Measurements from ENCODE around the gene COL5A3.
"Not testable (repeated sequence)": the region's sequence is repeated elsewhere in the genome, so short reads cannot be mapped to it uniquely, and the experiment has no call there.

Gene COL5A3

DNA sequence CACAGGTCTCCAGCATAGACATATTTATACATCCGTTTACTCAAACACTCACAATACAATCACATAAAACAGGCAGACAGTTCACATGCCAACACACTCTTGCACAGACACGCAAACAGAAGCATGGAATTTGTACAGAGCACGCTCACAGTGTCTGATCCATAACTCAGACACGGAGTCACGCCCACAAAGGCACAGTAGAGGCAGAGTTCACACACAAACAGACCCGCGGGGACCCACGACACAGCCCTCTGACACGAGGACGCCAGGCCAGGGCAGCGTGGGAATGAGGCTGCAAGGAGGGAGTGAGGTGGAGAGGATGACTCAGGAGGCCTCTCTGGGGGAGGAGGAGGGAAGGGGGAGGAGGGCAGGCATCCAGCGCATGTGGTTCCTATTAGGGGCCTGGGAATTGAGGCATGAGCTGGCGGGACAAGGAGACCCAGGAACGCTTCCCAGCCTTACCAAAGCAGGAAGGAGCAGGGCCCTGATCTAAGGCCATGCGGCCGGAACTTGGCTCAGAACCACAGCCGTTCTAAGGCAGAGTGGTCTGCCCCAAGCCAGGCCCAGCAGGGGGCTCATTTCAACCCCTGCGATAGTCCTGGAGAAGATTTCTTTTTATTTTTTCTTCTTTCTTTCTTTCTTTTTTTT, 64.9 kb downstream of the COL5A3 start:
- TF ChIP-seq POLR2A (IDR thresholded peaks at IDR 0.05; ENCODE audit: low read length) (no peak), GATA1 (IDR thresholded peaks at IDR 0.05; ENCODE audit: low read depth, low read length) (no peak)
- no peak for DNase-seq

DNA sequence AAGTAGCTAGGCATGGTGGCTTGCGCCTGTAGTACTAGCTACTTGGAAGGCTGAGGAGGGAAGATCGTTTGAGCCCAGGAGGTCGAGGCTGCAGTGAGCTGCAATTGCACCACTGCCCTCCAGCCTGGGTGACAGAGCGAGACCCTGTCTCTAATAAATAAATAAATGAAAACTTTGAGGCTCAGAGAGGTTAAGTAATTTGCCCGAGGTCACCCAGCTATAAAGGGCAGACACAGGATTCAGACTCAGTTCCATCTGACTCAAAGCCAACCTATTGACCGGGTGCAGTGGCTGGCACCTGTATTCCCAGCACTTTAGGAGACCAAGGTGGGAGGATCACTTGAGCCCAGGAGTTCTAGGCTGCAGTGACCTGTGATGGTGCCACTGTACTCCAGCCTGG, 66.6 kb downstream of the COL5A3 start:
- DNase-seq: no peak
- TF ChIP-seq GATA1 (IDR thresholded peaks at IDR 0.05; ENCODE audit: low read depth, low read length) (no peak), POLR2A (IDR thresholded peaks at IDR 0.05; ENCODE audit: low read length) (no peak)

DNA sequence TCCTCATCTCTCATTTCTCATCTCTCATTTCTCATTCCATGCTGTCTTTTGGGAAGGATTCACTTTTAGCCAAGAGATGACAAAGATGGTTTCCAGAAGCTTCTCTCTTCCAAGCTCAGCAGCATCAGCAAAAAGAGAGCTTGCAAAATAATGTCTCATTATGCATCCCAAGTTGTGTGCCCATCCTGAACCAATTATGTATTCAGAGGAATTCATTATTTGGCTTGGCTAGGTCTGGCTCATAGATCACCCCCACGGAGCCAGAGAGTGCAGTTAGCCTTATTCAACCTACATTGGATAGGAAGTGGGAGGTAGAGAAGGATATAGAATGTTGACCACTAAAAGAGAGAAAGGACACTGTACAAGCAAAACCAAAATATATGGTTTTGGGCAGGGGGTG, 68.6 kb downstream of the COL5A3 start:
- no peak for DNase-seq
- no peak for TF ChIP-seq POLR2A (IDR thresholded peaks at IDR 0.05; ENCODE audit: low read length)
- no peak for TF ChIP-seq GATA1 (IDR thresholded peaks at IDR 0.05; ENCODE audit: low read depth, low read length)

DNA sequence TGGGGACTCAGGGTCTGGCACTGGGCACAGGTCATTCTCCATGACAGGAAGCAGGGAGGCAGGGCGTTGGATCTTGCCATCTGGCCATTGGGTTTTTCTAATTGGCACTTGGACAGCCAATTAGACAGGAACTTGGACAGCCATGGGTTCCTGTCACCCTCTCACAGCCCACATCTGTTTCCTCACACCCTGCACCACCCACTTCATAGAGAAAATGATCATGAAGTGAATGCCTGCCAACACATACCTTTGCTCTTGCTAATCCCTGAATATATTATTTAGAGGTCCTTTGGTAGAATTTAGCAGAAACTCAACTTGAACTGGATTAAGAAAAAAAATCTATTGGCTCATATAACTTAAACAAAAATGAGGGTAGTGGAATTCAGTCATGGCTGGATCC, 69.1 kb downstream of the COL5A3 start:
- DNase-seq: no peak
- TF ChIP-seq POLR2A (IDR thresholded peaks at IDR 0.05; ENCODE audit: low read length) (no peak), GATA1 (IDR thresholded peaks at IDR 0.05; ENCODE audit: low read depth, low read length) (no peak)

DNA sequence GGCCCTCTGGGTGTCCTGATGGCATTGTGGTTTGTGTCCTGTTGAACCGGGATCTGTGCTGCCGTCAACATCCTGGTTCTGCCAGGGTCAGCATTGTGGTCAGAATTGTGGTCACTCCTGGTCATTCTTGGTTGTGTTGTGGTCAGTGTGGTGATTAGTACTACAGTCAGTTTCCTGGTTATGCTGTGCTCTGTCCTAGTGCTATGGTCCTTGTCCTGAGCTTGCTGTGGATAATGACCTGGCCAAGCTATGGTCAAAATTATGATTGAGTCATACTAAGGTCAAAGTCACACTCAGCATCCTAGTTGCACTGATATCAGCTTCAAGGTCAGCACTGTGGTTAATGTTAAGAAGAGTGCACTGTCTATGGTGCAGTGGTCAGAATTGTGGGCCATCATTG, 69.5 kb downstream of the COL5A3 start:
- no peak for DNase-seq

DNA sequence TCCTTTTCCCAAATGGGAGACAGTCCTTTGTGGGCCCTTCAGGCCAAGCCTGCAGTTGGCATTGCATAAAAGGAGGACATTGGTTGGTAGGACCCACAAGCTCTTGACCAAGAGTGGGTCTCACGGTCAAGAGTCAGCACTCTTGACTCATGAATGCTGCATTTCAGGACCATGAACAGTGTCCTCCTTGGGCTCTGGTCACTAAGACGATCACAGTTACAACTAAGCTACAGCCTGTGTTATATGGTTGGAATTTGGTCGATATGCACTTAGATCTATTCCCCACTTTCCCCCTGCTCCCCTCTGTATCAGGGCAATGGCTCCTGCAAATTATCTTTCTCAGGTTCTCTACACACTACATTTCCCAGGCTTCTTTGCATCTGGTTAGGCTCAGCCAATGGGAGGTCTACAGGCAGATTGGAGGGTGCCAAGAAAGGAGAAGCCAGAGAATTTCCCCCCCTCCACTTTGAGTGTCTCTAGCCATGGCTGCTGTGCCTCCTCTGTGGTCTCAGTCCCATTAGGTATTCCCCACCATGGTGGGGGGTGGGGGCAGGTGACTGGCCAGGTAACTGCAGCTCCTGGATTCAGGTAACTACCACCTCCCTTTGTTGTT, 70.9 kb downstream of the COL5A3 start:
- TF ChIP-seq GATA1 (IDR thresholded peaks at IDR 0.05; ENCODE audit: low read depth, low read length): no peak
- no peak for TF ChIP-seq POLR2A (IDR thresholded peaks at IDR 0.05; ENCODE audit: low read length)
- DNase-seq: no peak

More for the DNA sequence above, 69.5 kb downstream of the COL5A3 start:
- TF ChIP-seq POLR2A (IDR thresholded peaks at IDR 0.05; ENCODE audit: low read length) (no peak), GATA1 (IDR thresholded peaks at IDR 0.05; ENCODE audit: low read depth, low read length) (no peak)

DNA sequence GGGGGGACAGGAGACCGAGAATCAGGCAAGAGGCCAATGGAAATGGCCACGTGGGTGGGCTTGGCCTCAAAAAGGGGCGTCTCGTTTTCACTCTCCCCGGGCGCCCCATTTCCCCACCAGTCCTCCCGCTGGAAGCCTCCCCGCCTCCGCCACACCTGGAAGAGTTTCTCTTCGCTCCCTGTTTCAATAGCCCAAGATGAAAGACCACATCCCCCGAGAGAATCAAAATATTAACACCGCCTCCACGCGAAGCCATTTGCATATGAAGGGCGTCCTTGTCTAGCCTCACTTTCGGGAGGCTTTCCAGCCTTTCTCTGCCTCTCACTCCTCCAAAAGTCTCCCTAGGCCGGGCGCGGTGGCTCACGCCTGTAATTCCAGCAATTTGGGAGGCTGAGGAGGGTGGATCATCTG, 73.3 kb downstream of the COL5A3 start:
- no peak for DNase-seq
- no peak for TF ChIP-seq POLR2A (IDR thresholded peaks at IDR 0.05; ENCODE audit: low read length)
- no peak for TF ChIP-seq GATA1 (IDR thresholded peaks at IDR 0.05; ENCODE audit: low read depth, low read length)

DNA sequence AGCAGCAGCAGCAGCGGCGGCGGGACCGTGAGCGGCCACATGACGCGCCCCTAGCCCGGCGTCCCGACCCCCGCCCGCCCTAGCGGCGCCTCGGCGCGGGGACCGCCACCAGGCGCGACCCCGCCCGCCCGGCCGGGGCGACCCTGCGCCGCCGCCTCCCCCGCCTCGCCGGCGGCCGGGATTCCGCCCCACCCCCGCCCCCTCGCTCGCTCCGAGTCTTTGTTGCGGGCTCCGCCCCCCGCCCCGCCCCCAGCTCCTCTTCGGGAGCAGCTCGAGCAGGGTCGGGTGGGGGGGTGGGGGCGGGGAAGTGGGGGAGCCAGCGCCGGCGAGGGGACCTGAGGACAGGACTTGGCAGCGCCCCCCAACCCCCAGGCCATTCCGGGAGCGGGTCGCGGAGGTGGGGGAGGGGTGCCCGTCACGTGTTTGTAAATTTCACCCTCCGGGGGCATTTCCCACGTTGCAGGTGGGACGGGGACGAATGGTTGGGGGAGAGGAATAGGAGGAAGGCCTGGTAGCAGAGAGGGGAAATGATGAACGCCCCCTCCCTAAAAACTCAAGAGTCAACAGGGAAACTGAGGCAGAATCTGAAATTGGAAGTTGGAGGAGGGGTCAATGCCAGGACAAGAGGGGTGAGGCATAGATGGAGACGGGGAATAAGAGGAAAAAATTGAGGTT, 73.8 kb downstream of the COL5A3 start, which contains the start of gene OLFM2:
Gene OLFM2, minus strand, starts transcription at position 190 of the 675 bp plus-strand sequence. Its CDS starts 149 bp downstream, at position 41.
- no peak for DNase-seq
- TF ChIP-seq POLR2A (IDR thresholded peaks at IDR 0.05; ENCODE audit: low read length) (no peak), GATA1 (IDR thresholded peaks at IDR 0.05; ENCODE audit: low read depth, low read length) (no peak)

DNA sequence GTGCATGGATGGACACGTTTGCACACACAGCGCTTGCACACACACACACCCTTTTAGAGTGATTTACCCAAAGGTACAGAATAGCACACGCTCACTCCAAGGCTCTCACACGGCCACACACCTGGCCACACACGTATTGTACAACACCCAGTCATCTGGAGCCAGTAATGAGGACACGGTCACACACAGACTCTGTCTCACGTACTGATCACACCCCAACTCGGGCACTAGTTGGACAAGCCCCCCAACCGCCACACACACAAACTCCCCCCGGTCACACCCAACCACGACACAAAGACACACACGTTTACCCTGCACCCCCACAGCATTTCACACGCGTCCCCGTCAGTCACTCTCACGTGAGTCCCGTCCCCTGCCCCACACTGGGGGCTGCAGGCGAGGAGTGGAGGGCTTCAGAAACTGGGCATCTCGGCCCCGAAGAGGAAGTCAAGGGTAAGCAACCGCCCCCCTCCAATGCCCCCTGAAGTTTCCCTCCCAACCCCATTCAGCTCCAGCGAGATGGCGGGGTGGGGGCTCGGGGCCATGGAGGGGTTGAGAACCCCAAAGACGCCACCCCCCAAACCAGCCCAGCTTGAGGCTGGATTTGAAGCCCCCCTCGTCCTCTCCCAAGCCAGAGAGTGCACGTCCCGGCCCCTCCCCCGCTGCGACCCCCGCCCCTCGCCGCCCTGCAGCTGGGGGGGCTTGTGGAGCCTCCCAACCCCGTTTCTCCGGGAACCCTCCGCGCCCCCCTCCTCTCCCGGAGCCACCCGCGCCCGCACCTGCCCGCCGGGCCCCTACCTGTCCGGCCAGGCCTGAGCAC, 74.6 kb downstream of the COL5A3 start:
- TF ChIP-seq GATA1 (IDR thresholded peaks at IDR 0.05; ENCODE audit: low read depth, low read length) (no peak), POLR2A (IDR thresholded peaks at IDR 0.05; ENCODE audit: low read length) (no peak)
- no peak for DNase-seq

DNA sequence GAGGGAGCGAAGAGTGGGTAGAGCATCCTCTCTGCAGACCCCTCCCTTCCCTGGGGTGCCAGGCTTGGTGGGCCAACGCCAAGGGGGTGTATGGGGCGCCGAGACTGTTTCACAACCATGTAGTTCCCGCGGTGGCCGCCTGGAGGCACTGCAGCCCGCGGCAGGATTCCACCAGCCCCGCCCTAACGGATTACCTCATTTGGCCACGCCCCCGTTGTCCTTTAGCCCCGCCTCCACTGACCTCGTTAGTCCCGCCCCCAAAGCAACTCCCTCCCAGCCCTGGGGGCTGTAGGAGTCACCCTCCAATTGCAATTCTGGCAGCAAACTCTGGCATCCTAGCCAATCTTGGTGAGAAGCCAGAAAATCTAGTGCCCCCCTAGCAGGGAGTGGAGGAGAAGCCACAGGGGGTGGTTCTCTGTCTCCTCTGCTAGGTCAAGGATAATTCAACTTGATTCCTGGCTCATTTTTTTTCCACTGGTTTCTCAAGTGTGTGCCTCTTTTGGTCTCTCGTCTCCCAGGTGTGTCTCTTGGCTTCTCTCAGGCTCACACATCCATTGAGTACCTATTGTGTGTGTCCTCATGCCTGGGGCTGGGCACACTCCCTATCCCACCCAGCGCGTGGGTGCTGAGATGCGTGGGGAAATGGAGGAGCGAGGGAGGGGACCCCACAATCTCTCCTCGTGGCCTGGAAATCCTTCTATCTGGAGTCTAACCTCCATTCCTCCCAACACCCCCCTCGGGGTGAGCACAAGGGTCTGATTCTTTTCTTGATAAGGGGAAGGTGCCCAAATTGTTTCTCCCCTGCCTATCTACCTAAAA, 76.0 kb downstream of the COL5A3 start:
- peak; percentile 80 to 91 for DNase-seq
- TF ChIP-seq GATA1 (IDR thresholded peaks at IDR 0.05; ENCODE audit: low read depth, low read length) (no peak), POLR2A (IDR thresholded peaks at IDR 0.05; ENCODE audit: low read length) (no peak)

DNA sequence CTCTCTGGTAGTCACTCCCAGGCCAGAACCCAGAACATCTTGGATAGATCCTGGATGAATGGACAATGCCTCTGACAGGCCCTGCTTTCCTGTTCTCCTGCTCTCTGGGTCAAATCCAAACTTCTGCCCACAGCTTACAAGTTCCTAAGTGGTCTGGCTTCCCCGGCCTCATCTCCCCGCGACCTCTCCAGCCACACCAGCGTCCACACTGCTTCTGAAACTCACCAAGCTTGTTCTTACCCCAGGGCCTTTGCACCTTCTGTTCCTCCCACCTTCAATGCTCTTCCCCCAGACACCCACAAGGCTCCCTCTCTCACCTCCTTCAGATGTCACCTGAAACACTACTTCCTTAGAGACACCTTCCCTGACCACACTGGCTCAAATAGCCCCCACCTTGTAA, 77.5 kb downstream of the COL5A3 start:
- no peak for DNase-seq
- TF ChIP-seq POLR2A (IDR thresholded peaks at IDR 0.05; ENCODE audit: low read length): no peak
- TF ChIP-seq GATA1 (IDR thresholded peaks at IDR 0.05; ENCODE audit: low read depth, low read length): no peak

DNA sequence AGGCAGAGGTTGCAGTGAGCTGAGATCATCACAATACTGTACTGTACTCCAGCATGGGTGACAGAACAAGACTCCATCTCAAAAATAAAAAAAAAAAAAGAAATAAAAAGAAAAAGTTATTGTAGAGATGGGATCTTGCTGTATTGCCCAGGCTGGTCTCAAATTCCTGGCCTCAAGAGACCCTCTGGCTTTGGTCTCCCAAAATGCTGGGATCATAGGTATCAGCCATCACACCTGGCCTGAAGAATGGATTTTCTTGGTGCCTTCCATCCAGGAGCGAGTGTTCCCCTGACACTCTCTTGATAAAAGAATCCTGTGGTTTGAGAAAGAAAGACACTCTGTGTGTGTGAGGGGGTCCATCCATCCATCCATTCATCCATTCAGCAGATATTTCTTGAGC, 78.7 kb downstream of the COL5A3 start:
- DNase-seq: no peak
- TF ChIP-seq POLR2A (IDR thresholded peaks at IDR 0.05; ENCODE audit: low read length) (no peak), GATA1 (IDR thresholded peaks at IDR 0.05; ENCODE audit: low read depth, low read length) (no peak)

DNA sequence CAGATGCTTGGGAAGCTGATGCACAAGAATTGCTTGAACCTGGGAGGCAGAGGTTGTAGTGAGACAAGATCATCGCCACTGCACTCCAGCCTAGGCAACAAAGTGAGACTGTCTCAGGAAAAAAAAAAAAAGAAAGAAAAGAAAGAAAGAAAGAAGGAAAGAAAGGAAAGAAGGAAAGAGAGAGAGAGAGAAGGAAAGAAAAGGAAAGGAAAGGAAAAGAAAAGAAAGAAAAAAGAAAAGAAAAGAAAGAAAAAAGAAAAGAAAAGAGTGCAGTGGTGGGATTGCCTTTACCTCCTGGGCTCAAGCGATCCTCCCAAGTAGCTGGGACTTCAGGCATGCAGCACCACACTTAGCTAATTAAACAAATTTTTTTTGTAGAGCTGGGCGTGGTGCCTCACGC, 86.9 kb downstream of the COL5A3 start:
- no peak for DNase-seq
- TF ChIP-seq GATA1 (IDR thresholded peaks at IDR 0.05; ENCODE audit: low read depth, low read length) (no peak), POLR2A (IDR thresholded peaks at IDR 0.05; ENCODE audit: low read length) (no peak)

DNA sequence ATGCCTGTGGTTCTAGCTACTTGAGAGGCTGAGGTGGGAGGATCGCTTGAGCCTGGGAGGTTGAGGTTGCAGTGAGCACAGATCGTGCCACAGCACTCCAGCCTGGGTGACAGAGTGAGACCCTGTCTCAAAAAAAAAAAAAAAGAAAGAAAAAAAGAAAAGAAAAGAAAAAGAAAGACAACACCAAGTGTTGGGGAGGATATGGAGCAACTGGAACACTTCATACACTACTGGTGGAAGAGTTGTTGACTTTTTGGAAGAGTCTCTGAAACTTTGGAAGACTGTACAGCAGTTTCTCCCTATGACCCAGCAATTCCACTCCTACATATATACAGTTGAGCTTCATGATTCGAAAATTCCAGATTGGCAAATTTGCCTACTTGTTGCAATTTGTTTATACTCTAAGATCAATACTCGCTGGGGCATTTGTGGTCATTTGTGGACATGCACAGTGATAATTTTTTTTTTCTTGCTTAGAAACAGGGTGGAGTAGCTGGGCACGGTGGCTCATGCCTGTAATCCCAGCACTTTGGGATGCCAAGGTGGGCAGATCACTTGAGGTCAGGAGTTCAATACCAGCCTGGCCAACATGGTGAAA, 87.4 kb downstream of the COL5A3 start:
- DNase-seq: not testable (repeated sequence)

Measured in erythroblast (primary cell).